Neural cell (in vitro differentiated cells): ENCODE data around the gene CAND1.

Experiments used
- EP300 ChIP-seq: fragments of 450-650 bp; conservative IDR thresholded peaks from 2 replicates; pipeline ENCODE4 v1.6.1; 2014; ENCODE audit warnings: antibody characterized with exemption, mild to moderate bottlenecking, moderate library complexity; ENCODE audit not compliant: poor library complexity, severe bottlenecking
- POLR2AphosphoS5 ChIP-seq: IDR thresholded peaks from 2 replicates; pipeline ENCODE4 v1.6.1; 2012
- RAD21 ChIP-seq: fragments of 450-650 bp; conservative IDR thresholded peaks from 2 replicates; pipeline ENCODE4 v1.6.1; 2014; ENCODE audit warnings: antibody characterized with exemption, mild to moderate bottlenecking, moderate library complexity
- TAF1 ChIP-seq: IDR thresholded peaks from 2 replicates; pipeline ENCODE4 v1.6.1; 2012; ENCODE audit warnings: low read depth
- TF ChIP-seq, protein P1 (sequence below): fragments of 450-650 bp; IDR thresholded peaks from 2 replicates; pipeline ENCODE4 v1.5.1; 2014; ENCODE audit warnings: antibody characterized with exemption, mild to moderate bottlenecking, moderate library complexity; ENCODE audit not compliant: poor library complexity, severe bottlenecking

DNA sequence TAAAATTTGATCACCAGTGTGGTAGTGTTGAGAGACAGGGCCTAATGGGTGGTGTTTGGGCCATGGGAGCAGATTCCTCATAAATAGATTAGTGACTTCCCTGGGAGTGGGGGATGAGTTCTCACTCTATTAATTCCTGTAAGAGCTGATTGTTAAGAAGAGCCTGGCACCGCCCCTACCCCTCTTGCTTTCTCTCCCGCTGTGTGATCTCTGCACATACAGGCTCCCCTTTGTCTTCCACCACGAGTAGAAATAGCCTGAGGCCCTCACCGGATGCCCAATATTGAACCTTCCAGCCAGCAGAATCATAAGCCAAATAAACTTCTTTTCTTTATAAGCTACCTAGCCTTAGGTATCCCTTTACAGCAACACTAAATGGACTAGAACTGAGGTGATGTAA, 31.9 kb upstream of the CAND1 start:
- TF ChIP-seq, protein P1, sequence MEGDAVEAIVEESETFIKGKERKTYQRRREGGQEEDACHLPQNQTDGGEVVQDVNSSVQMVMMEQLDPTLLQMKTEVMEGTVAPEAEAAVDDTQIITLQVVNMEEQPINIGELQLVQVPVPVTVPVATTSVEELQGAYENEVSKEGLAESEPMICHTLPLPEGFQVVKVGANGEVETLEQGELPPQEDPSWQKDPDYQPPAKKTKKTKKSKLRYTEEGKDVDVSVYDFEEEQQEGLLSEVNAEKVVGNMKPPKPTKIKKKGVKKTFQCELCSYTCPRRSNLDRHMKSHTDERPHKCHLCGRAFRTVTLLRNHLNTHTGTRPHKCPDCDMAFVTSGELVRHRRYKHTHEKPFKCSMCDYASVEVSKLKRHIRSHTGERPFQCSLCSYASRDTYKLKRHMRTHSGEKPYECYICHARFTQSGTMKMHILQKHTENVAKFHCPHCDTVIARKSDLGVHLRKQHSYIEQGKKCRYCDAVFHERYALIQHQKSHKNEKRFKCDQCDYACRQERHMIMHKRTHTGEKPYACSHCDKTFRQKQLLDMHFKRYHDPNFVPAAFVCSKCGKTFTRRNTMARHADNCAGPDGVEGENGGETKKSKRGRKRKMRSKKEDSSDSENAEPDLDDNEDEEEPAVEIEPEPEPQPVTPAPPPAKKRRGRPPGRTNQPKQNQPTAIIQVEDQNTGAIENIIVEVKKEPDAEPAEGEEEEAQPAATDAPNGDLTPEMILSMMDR: no peak
- TF ChIP-seq POLR2AphosphoS5: no peak
- TF ChIP-seq RAD21: no peak
- TF ChIP-seq EP300: no peak
- TF ChIP-seq TAF1: no peak
